NB4 (cell line): Measurements from ENCODE around the gene ARID3A.

Source experiments
- MYC ChIP-seq: IDR thresholded peaks from 2 replicates; pipeline ENCODE4 v1.6.1; 2011; ENCODE audit warnings: low read depth, low read length
- POLR2A ChIP-seq: IDR thresholded peaks from 2 replicates; pipeline ENCODE4 v1.6.1; 2011; ENCODE audit warnings: mild to moderate bottlenecking; ENCODE audit not compliant: insufficient read length; ENCODE audit errors: extremely low read depth
- TF ChIP-seq, protein P1 (sequence below): IDR thresholded peaks from one replicate; pipeline ENCODE4 v1.5.1; 2012; ENCODE audit warnings: low read depth, low read length

GRCh38 chr19:900043-900301 lies 25.9 kb upstream of the ARID3A start:
- TF ChIP-seq, protein P1, sequence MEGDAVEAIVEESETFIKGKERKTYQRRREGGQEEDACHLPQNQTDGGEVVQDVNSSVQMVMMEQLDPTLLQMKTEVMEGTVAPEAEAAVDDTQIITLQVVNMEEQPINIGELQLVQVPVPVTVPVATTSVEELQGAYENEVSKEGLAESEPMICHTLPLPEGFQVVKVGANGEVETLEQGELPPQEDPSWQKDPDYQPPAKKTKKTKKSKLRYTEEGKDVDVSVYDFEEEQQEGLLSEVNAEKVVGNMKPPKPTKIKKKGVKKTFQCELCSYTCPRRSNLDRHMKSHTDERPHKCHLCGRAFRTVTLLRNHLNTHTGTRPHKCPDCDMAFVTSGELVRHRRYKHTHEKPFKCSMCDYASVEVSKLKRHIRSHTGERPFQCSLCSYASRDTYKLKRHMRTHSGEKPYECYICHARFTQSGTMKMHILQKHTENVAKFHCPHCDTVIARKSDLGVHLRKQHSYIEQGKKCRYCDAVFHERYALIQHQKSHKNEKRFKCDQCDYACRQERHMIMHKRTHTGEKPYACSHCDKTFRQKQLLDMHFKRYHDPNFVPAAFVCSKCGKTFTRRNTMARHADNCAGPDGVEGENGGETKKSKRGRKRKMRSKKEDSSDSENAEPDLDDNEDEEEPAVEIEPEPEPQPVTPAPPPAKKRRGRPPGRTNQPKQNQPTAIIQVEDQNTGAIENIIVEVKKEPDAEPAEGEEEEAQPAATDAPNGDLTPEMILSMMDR = no peak
- TF ChIP-seq MYC (no peak), POLR2A (no peak)
